ENCODE data around the gene MARVELD2. TPM values are rescaled to one million over a fixed set of nuclear protein-coding genes. Genes with fewer than 3 reads are reported as not detected.

The MARVELD2 gene
- total and polyA plus RNA-seq, 2 of the 13 experiments (the other 11 are each of a cell fraction or from before 2014, with no cell fraction given) = 11.1 to 15.4 TPM

- peak; percentile 73; the same call in 1 of the 2 replicates for TF ChIP-seq LBX2 (CRISPR knock-in tag; IDR thresholded peaks at IDR 0.05; ENCODE audit: borderline replicate concordance)
- TF ChIP-seq FOXP1 (IDR thresholded peaks at IDR 0.05) = no peak
- no peak for TF ChIP-seq FOXP1 (CRISPR knock-in tag; IDR thresholded peaks at IDR 0.05)
- no peak for TF ChIP-seq SRSF9 (IDR thresholded peaks at IDR 0.05; ENCODE audit: borderline replicate concordance, insufficient read depth, low read depth, low read length, poor library complexity, severe bottlenecking)
- TF ChIP-seq KIAA2018 (CRISPR knock-in tag; IDR thresholded peaks at IDR 0.05; ENCODE audit: borderline replicate concordance) = no peak
- TF ChIP-seq ZNF24 (IDR thresholded peaks at IDR 0.05) = no peak
- peak; percentile 85 for TF ChIP-seq ATF7-NPFF (CRISPR knock-in tag; IDR thresholded peaks at IDR 0.05; ENCODE audit: low read depth)
- no peak for TF ChIP-seq SYNCRIP (IDR thresholded peaks at IDR 0.05; ENCODE audit: insufficient read depth, low read depth, low read length)
- no peak; the same call in 1 of the 2 replicates for TF ChIP-seq MYPOP (CRISPR knock-in tag; IDR thresholded peaks at IDR 0.05)
- TF ChIP-seq ZNF792 (CRISPR knock-in tag; IDR thresholded peaks at IDR 0.05) = peak; percentile 61; the same call in 1 of the 2 replicates
- peak; percentile 77 for TF ChIP-seq USF2 (IDR thresholded peaks at IDR 0.05; ENCODE audit: low read depth, low read length)
- peak; percentile 84; the same call in 1 of the 2 replicates for TF ChIP-seq USF2 (CRISPR knock-in tag; IDR thresholded peaks at IDR 0.05; ENCODE audit: borderline replicate concordance)
- no peak for TF ChIP-seq SOX13 (IDR thresholded peaks at IDR 0.05)
- peak in 1 of 2 experiments; percentile 51; a peak in 2 of 4 replicates for TF ChIP-seq SOX13 (CRISPR knock-in tag; conservative IDR thresholded peaks at IDR 0.05 in 1 of 2, IDR thresholded peaks at IDR 0.05 in 1 of 2)
- TF ChIP-seq HNRNPUL1 (IDR thresholded peaks at IDR 0.05; ENCODE audit: low read depth, low read length) = no peak
- TF ChIP-seq ZNF382 (CRISPR knock-in tag; IDR thresholded peaks at IDR 0.05; ENCODE audit: borderline replicate concordance) = no peak
- TF ChIP-seq SMAD3 (CRISPR knock-in tag; IDR thresholded peaks at IDR 0.05) = no peak
- no peak for TF ChIP-seq TGIF2 (CRISPR knock-in tag; IDR thresholded peaks at IDR 0.05)
These were observed at the start of gene MARVELD2 (continued) for GRCh38 chr5:69414885-69415583.

Data from HepG2 (cell line).